IPS-18a (cell line): Measurements from ENCODE around the gene ANKRD35.
A peak's percentile ranks its signal among the peaks of the same experiment; 100 is the strongest.

Source experiments
- H3K27ac ChIP-seq: one replicate; pipeline ENCODE4 v1.5.1; 2013; ENCODE audit warnings: low read length
- H3K27me3 ChIP-seq: one replicate; pipeline ENCODE4 v1.6.1; 2013; ENCODE audit warnings: mild to moderate bottlenecking, low read length; ENCODE audit not compliant: control insufficient read depth, insufficient read depth
- H3K36me3 ChIP-seq: one replicate; pipeline ENCODE4 v1.6.1; 2013; ENCODE audit warnings: low read depth, low read length; ENCODE audit not compliant: control insufficient read depth
- H3K4me1 ChIP-seq: one replicate; pipeline ENCODE4 v1.6.1; 2013; ENCODE audit warnings: low read depth, low read length; ENCODE audit not compliant: control insufficient read depth
- H3K4me3 ChIP-seq: one replicate; pipeline ENCODE4 v1.5.1; 2013; ENCODE audit warnings: low read length
- H3K9ac ChIP-seq: one replicate; pipeline ENCODE4 v1.6.1; 2013; ENCODE audit warnings: mild to moderate bottlenecking, low read length, moderate library complexity
- H3K9me3 ChIP-seq: one replicate; pipeline ENCODE4 v1.6.1; 2013; ENCODE audit warnings: low read depth, low read length; ENCODE audit not compliant: control insufficient read depth

Gene ANKRD35

GRCh38 chr1:145871994-145872924, 13.4 kb downstream of the ANKRD35 start:
- no peaks in the 10 kb centered on the region for H3K36me3 ChIP-seq
- peak overlapping the region; percentile 52 for H3K9ac ChIP-seq
- peaks cover 8% of the 10 kb centered on the region for H3K4me1 ChIP-seq
- no peak overlapping the region for H3K27ac ChIP-seq
- no peaks in the 10 kb centered on the region for H3K9me3 ChIP-seq
- H3K27me3 ChIP-seq: peaks cover 30% of the 10 kb centered on the region
- peak overlapping the region; percentile 61 for H3K4me3 ChIP-seq

DNA sequence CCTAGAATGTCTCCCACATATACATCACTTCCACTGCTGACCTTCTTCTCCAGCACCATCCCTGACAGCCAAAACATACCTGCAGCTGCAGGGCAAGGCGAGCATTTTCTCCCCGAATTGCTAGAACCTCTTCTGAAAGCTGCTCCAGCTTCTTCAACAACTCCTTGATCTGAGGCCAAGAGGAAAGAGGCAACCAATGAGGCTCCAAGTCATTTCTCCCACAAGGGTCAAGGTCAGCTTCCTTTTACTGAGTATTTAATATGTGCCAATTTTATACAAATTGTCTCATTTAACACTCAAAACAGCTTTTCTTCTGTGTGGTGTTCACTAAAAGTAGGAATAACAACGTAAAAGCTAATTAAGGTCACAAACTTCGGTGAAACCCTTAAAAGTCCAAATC, 17.4 kb downstream of the ANKRD35 start:
- no peak overlapping the region for H3K9ac ChIP-seq
- H3K27ac ChIP-seq: no peak overlapping the region
- no peaks in the 10 kb centered on the region for H3K9me3 ChIP-seq
- no peaks in the 10 kb centered on the region for H3K36me3 ChIP-seq
- H3K27me3 ChIP-seq: peaks cover 21% of the 10 kb centered on the region
- peaks cover 8% of the 10 kb centered on the region for H3K4me1 ChIP-seq
- H3K4me3 ChIP-seq: no peak overlapping the region

DNA sequence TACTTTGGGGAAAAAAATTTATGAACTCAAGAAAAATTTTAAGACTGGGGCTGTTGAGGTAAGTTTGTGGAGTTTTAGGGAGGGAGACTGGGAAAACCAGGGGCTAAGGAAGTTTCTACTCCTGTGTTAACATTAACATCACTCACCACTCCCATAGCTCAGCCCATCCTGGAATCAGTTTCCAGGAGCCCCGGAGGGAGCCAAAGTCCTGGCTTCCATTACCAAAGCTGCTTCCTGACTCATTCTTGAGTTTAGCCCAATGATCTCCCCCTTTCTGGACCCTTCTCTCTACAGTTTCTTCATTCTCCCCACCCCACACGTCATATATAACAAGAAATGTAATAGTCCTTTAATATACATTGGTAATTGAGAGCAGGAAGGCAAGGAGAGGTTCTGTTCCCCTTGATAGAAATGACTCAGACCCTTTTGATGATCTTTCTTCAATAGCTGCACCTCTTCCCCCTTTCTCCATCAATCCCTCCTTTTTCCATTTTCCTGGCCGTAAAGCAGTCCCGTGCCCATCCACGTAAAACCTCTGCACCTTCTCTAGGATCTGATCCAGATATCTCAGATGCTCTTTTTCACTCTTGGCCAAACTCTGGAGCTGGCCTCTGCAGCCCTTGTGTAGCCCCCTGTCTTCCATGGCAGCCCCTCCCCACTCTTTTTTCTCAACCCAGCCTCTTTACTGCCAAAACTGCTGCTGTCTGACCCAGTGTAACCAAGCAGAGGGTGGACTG, 22.2 kb downstream of the ANKRD35 start:
- no peak overlapping the region for H3K27ac ChIP-seq

DNA sequence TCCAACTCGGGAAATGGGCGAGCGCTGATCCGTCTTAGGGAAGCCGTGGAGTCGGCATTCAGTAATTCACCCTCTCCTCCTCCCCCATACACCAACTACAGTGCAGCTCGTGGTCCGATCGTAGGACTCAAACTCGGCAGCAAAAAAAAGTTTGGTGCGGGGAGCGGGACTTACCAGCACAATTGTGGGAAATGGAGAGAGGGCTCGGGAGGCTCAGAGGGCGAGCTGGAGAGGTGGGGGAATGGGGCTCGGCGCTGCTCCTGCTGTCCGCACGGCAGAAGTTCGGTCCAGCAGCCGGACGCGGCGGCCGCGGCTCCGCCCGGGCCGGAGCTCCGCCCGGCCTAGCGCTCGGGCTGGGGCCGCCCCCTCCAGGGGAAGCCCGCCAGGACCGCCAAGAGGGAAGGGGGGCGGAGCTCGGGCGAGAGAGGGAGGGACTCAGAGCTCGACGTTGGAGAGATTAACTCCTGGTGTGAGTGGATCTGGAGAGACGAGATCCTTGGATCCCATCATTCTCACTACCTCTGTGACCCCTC, 26.1 kb downstream of the ANKRD35 start:
- Histone ChIP-seq H3K27ac (no peak overlapping the region), H3K27me3 (no peaks in the 10 kb centered on the region), H3K36me3 (peaks cover 16% of the 10 kb centered on the region)

More for the DNA sequence above, 22.2 kb downstream of the ANKRD35 start:
- Histone ChIP-seq H3K4me3 (no peak overlapping the region), H3K27me3 (no peaks in the 10 kb centered on the region), H3K36me3 (no peaks in the 10 kb centered on the region), H3K9me3 (no peaks in the 10 kb centered on the region), H3K4me1 (no peaks in the 10 kb centered on the region), H3K9ac (no peak overlapping the region)

GRCh38 chr1:145858901-145859490, 26.7 kb downstream of the ANKRD35 start, which contains the start of gene PIAS3:
TSS of gene PIAS3 (minus strand) at chr1:145859081. CDS start at chr1:145858990, 91 bp downstream.
- Histone ChIP-seq H3K36me3 (peaks cover 22% of the 10 kb centered on the region), H3K27me3 (no peaks in the 10 kb centered on the region), H3K4me1 (no peaks in the 10 kb centered on the region), H3K9ac (peak within 1 kb of the TSS; percentile 55), H3K4me3 (peak within 1 kb of the TSS; percentile 95), H3K27ac (no peak within 1 kb of the TSS), H3K9me3 (peaks cover 4% of the 10 kb centered on the region)

More for the DNA sequence above, 26.1 kb downstream of the ANKRD35 start:
- no peaks in the 10 kb centered on the region for H3K4me1 ChIP-seq
- peak overlapping the region; percentile 95 for H3K4me3 ChIP-seq
- peak overlapping the region; percentile 55 for H3K9ac ChIP-seq
- peaks cover 4% of the 10 kb centered on the region for H3K9me3 ChIP-seq

- Histone ChIP-seq H3K36me3 (peaks cover 28% of the 10 kb centered on the region), H3K27me3 (no peaks in the 10 kb centered on the region), H3K4me1 (no peaks in the 10 kb centered on the region), H3K27ac (no peak overlapping the region), H3K9ac (peak overlapping the region; percentile 55), H3K9me3 (peaks cover 4% of the 10 kb centered on the region), H3K4me3 (peak overlapping the region; percentile 95)
Observed at GRCh38 chr1:145858238-145858900, 27.3 kb downstream of the ANKRD35 start.

- H3K4me3 ChIP-seq: no peak overlapping the region
- no peak overlapping the region for H3K9ac ChIP-seq
- H3K9me3 ChIP-seq: peaks cover 4% of the 10 kb centered on the region
- H3K4me1 ChIP-seq: no peaks in the 10 kb centered on the region
- no peak overlapping the region for H3K27ac ChIP-seq
- H3K27me3 ChIP-seq: no peaks in the 10 kb centered on the region
- H3K36me3 ChIP-seq: peaks cover 37% of the 10 kb centered on the region
Observed at GRCh38 chr1:145857170-145857569, 28.5 kb downstream of the ANKRD35 start.

DNA sequence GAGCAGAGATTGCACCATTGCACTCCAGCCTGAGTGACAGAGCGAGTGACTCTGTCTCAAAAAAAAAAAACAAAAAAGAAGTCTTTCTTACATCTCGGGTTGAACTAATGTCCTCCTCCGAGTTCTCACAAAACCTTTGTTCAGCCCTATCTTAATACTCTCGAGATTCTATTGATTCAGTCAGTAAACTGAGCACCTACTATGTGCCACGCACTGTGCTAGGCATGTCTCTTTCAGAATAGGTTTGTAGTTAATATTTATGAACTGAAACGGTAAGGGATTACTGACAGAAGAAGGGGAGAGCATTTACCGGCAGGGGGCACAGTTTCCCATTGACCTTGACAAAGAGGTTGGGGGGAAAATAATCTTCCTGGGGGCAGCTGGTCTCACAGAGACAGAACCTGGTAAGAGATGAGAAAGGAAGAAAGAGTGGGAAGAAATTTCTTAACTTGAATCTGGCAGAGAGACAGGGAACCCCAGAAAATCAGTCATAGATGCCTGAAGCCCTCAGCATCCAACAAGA, 30.2 kb downstream of the ANKRD35 start:
- Histone ChIP-seq H3K27ac (no peak overlapping the region), H3K27me3 (no peaks in the 10 kb centered on the region), H3K4me3 (no peak overlapping the region), H3K9ac (no peak overlapping the region), H3K36me3 (peaks cover 46% of the 10 kb centered on the region), H3K9me3 (peaks cover 4% of the 10 kb centered on the region), H3K4me1 (no peaks in the 10 kb centered on the region)

- Histone ChIP-seq H3K4me1 (no peaks in the 10 kb centered on the region), H3K27me3 (peaks cover 7% of the 10 kb centered on the region), H3K36me3 (peaks cover 44% of the 10 kb centered on the region), H3K9ac (no peak overlapping the region), H3K4me3 (no peak overlapping the region), H3K27ac (no peak overlapping the region), H3K9me3 (no peaks in the 10 kb centered on the region)
Observed at GRCh38 chr1:145849356-145850160, 36.1 kb downstream of the ANKRD35 start.

- no peaks in the 10 kb centered on the region for H3K4me1 ChIP-seq
- peaks cover 10% of the 10 kb centered on the region for H3K27me3 ChIP-seq
- no peak overlapping the region for H3K4me3 ChIP-seq
- H3K9me3 ChIP-seq: no peaks in the 10 kb centered on the region
- no peak overlapping the region for H3K9ac ChIP-seq
- H3K36me3 ChIP-seq: peaks cover 36% of the 10 kb centered on the region
- no peak overlapping the region for H3K27ac ChIP-seq
Observed at GRCh38 chr1:145847827-145848226, 37.8 kb downstream of the ANKRD35 start.
